GM12875 (cell line): Measurements from ENCODE around the gene CBFA2T3.

Source experiments
- H3K4me3 ChIP-seq: one replicate; pipeline ENCODE4 v1.5.1; 2011; ENCODE audit warnings: low read depth, low read length, control low read depth
- TF ChIP-seq, protein P1 (sequence below): IDR thresholded peaks from 2 replicates; pipeline ENCODE4 v1.5.1; 2011; ENCODE audit warnings: low read depth, mild to moderate bottlenecking, control low read depth, inconsistent platforms, low read length, moderate library complexity, borderline replicate concordance; ENCODE audit not compliant: insufficient read depth

CBFA2T3 gene

DNA sequence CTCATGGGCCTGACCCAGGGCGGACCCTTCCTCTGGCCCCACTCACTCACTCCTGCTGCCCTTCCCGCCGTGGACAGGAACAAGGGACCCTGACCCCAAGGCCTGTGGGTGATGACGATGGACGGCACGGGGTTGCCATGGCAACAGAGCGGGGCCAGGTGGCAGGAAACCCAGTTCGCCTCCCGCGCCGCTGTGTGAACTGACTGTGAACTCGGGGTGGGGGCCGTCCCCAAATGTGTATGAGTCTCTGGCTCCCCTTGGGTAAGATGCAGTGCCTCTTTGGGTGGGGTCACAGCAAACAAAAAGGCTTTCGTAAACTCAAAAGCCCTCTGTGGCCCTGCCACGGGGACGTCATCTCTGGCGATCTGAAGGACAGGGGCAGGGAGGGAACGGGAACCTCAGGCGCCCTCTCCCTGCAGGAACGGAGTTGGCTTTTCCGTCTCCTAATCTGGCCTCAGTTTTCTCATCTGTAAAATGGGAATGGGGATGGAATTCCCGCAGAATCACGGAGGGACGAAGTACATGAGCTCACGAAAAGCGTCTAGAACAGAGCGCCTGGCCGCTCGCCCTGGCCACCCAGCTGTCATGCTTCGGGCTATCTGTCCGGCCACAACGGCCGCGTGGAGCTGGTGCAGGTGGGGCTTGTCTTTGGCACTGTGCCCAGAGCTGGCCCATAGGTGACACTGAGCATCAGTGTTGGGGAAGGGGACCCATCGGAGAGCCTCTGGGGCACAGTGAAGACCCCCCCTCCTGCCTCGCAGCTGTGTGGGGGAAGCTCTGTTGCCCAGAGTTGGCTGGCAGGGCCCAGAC lies 65.7 kb downstream of the CBFA2T3 start:
- no peak overlapping the region for H3K4me3 ChIP-seq
- TF ChIP-seq, protein P1, sequence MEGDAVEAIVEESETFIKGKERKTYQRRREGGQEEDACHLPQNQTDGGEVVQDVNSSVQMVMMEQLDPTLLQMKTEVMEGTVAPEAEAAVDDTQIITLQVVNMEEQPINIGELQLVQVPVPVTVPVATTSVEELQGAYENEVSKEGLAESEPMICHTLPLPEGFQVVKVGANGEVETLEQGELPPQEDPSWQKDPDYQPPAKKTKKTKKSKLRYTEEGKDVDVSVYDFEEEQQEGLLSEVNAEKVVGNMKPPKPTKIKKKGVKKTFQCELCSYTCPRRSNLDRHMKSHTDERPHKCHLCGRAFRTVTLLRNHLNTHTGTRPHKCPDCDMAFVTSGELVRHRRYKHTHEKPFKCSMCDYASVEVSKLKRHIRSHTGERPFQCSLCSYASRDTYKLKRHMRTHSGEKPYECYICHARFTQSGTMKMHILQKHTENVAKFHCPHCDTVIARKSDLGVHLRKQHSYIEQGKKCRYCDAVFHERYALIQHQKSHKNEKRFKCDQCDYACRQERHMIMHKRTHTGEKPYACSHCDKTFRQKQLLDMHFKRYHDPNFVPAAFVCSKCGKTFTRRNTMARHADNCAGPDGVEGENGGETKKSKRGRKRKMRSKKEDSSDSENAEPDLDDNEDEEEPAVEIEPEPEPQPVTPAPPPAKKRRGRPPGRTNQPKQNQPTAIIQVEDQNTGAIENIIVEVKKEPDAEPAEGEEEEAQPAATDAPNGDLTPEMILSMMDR = no peak

DNA sequence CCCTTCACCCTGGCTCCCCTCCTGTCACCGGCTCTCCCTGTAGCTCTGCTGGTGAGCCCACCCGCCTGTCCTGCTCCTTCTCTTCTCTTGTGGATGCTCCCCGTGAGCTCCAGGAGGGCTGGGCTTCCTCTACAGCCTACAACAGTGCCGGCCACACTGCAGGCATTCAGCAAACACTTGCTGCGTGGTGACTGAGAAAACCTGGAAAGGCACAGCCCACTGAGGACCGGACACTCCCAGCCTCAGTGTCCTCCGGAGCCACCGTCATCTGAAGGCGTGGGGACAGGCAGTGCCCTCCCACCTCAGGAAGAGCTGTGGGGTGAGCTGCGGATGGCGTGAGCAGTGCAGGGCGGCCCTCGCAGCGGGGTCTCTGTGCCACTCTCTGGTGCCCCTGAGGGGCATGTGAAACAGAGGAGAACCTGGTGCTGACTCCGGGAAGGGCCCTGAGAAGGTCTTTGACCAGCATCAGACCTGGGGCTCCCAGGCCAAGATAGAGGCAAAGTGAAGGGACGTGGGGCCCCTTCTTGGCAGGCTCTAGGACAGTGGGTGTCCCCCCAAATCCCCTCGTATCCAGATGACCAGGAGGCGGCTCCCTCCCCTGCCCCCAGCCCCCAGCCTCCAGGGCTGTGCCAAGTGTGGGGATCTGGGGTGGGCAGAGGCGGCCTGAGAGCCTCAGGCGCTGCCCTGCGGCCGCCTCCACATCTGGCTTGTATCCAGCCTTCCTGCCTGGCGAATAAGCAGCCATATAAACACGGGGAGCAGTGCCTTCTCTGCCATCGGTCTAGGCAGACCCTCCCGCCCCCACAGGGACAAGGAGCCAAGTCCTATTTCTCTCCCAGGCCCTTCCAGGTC lies 66.5 kb downstream of the CBFA2T3 start:
- TF ChIP-seq, protein P1 = no peak
- no peak overlapping the region for H3K4me3 ChIP-seq

DNA sequence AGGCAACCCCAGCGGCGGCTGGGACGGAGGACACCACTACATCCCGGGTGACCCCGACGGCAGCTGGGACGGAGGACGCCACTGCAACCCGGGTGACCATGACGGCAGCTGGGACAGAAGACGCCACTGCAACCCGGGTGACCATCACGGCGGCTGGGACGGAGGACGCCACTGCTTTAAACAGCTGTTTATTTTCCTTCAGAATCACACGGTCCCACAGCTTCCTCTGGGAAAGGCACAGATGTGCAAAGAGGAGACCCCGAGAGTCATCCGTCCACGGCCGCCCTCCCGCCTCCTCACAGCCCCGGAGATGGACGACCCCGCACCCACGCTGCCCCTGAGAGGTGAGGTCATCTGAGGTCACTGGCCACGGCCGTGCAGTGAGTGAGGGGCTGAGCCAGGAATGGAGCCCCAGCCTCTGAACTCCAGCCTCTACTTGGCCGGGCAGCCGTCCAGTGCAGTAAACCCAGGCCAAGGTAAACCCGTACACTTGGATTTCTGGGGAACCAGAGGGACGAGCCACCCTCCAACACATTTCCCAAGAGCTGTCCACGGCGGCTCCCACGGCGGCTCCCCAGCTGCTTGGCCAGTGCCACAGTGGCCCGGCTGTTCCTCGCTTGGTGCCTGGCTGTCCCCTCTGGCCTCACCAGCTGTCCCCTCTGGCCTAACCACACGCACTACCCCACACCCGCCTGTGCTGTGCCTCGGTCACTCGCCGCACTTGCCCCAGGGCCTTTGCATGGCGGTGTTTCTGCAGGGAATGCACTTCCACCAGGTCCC lies 67.4 kb downstream of the CBFA2T3 start:
- H3K4me3 ChIP-seq = no peak overlapping the region
- TF ChIP-seq, protein P1 = no peak

DNA sequence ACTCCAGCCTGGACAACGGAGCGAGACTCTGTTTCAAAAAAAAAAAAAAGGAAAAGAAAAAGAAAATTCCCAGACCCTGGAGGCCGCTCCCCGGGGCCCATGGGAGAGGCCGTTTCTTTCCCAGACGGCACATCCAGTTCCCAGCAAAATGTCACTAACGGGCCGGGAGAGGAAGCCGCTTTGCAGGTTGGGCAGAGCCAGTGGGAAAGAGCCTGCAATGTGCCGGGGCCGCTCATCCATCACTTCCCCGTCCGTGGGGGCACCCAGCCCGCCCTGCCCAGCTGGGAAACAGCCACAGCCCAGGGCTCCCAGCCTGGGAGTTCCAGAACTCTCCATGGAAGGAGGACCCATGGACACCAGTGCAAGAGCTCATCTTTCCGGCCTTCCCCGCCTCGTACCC lies 68.7 kb downstream of the CBFA2T3 start:
- TF ChIP-seq, protein P1 = no peak
- H3K4me3 ChIP-seq = no peak overlapping the region

DNA sequence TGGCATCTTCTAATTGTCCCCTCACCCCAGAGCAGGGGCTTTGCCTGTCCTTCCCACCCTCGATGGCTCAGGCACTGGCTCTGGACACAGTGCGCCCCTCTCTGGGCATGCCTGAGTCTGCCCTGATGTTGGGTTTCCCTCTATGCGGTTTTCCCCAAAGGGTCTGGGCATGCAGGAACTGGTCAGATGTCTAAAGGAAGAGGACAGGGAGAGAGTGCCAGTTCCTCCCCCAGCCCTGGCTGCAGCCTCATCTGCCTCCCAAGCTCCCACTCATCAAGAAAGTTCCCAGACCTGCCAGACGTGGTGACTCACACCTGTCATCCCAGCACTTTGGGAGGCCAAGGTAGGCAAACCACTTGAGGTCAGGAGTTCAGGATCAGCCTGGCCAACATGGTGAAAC lies 69.2 kb downstream of the CBFA2T3 start:
- TF ChIP-seq, protein P1 = no peak

DNA sequence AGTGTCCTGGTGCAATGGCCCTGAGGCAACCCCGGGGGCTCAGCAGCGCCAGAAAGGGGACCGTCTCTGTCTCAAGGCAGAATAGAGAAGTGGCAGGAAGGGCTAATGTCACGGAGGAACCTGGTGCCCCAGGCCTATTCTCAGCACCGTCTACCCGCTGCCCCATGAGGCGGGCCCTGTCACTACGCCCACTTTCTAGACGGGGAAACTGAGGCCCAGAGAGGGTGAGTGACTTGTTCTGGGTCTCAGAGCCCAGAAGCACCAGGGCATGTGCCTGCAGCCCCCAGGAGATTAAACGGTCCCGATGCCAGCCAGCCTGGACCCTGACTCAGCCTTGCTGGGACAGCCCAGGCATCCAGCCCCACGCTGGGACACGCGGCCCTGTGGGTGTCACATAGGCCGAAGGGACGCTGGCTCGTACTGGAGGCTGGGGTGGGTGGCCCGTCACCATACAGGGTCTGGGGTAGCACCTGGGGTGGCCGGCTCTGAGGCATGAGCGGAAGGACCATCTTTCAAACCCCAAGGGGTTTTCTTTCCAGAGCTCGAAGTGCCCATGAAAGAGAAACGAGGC lies 70.4 kb downstream of the CBFA2T3 start:
- TF ChIP-seq, protein P1 = no peak
- no peak overlapping the region for H3K4me3 ChIP-seq

More for the DNA sequence above, 69.2 kb downstream of the CBFA2T3 start:
- no peak overlapping the region for H3K4me3 ChIP-seq
